Astrocyte (in vitro differentiated cells and primary cell): Measurements from ENCODE around the gene TSPAN15. TPM values are rescaled to one million over a fixed set of nuclear protein-coding genes. Genes with fewer than 3 reads are reported as not detected.

Experiments used
- DNase-seq: peaks from one replicate; pipeline ENCODE4 v3.0.0-alpha.2; 2010; ENCODE audit warnings: low read depth
- FAIRE-seq: peaks from 2 replicates; lab custom pipeline; 2011; peaks lifted over from hg19 to GRCh38; lab: Jason Lieb, UNC
- H2AFZ ChIP-seq: 2 replicates; pipeline ENCODE4 v1.6.0; 2012; ENCODE audit warnings: low read depth, low read length, inconsistent platforms
- H3K27ac ChIP-seq: 2 replicates; pipeline ENCODE4 v1.5.1; 2011; ENCODE audit warnings: low read depth, low read length, inconsistent platforms
- H3K27me3 ChIP-seq: 2 replicates; pipeline ENCODE4 v1.6.0; 2011; ENCODE audit warnings: low read length, inconsistent platforms; ENCODE audit not compliant: insufficient read depth
- H3K36me3 ChIP-seq: 2 replicates; pipeline ENCODE4 v1.5.1; 2011; ENCODE audit warnings: low read length, inconsistent platforms; ENCODE audit not compliant: insufficient read depth
- H3K4me1 ChIP-seq: 2 replicates; pipeline ENCODE4 v1.5.1; 2011; ENCODE audit warnings: low read length, inconsistent platforms; ENCODE audit not compliant: insufficient read depth
- H3K4me2 ChIP-seq: 2 replicates; pipeline ENCODE4 v1.6.0; 2012; ENCODE audit warnings: low read length, inconsistent platforms
- H3K4me3 ChIP-seq: 2 replicates; pipeline ENCODE4 v1.5.1; 2011; ENCODE audit warnings: low read depth, mild to moderate bottlenecking, low read length, inconsistent platforms; ENCODE audit not compliant: insufficient read depth
- H3K79me2 ChIP-seq: 2 replicates; pipeline ENCODE4 v1.6.0; 2012; ENCODE audit warnings: mild to moderate bottlenecking, low read length, inconsistent platforms; ENCODE audit not compliant: insufficient read depth
- H3K9ac ChIP-seq: 2 replicates; pipeline ENCODE4 v1.6.0; 2012; ENCODE audit warnings: mild to moderate bottlenecking, low read length, inconsistent platforms
- H3K9me3 ChIP-seq: 2 replicates; pipeline ENCODE4 v1.5.1; 2012; ENCODE audit warnings: low read depth, mild to moderate bottlenecking, low read length, inconsistent platforms; ENCODE audit not compliant: insufficient read depth
- H4K20me1 ChIP-seq: 2 replicates; pipeline ENCODE4 v1.6.0; 2012; ENCODE audit warnings: low read length, inconsistent platforms; ENCODE audit not compliant: insufficient read depth
- H3K27ac Mint-ChIP-seq: one replicate; pipeline ENCODE4 v1.8.0; 2021; ENCODE audit warnings: mild to moderate bottlenecking, mixed read lengths; ENCODE audit not compliant: unreplicated experiment
- H3K27me3 Mint-ChIP-seq: one replicate; pipeline ENCODE4 v1.8.0; 2021; ENCODE audit warnings: low read depth, mixed read lengths; ENCODE audit not compliant: unreplicated experiment
- H3K36me3 Mint-ChIP-seq: one replicate; pipeline ENCODE4 v1.8.0; 2021; ENCODE audit warnings: low read depth, mixed read lengths; ENCODE audit not compliant: unreplicated experiment
- H3K4me1 Mint-ChIP-seq: one replicate; pipeline ENCODE4 v1.8.0; 2021; ENCODE audit warnings: low read depth, mixed read lengths; ENCODE audit not compliant: unreplicated experiment
- H3K4me3 Mint-ChIP-seq: one replicate; pipeline ENCODE4 v1.8.0; 2021; ENCODE audit warnings: mild to moderate bottlenecking, moderate library complexity, mixed read lengths; ENCODE audit not compliant: unreplicated experiment
- H3K9me3 Mint-ChIP-seq: one replicate; pipeline ENCODE4 v1.8.0; 2021; ENCODE audit warnings: mild to moderate bottlenecking, mixed read lengths; ENCODE audit not compliant: unreplicated experiment
- CTCF ChIP-seq: IDR thresholded peaks from 2 replicates; pipeline ENCODE4 v1.5.1; 2011; ENCODE audit warnings: low read depth, mild to moderate bottlenecking, inconsistent platforms, low read length, moderate library complexity; ENCODE audit not compliant: insufficient read depth
- EZH2 ChIP-seq: IDR thresholded peaks from 2 replicates; pipeline ENCODE4 v1.6.1; 2012; ENCODE audit warnings: mild to moderate bottlenecking, low read length, inconsistent platforms; ENCODE audit not compliant: insufficient read depth
- total RNA-seq: library from RNA; stranded (reverse); gene quantifications from 2 replicates; pipeline ENCODE4 v1.2.1, GENCODE V29; 2021

TSPAN15 gene
- total RNA-seq, 1 donor from 2014 or later, result 9.4 TPM

- Histone ChIP-seq H3K9me3 (no peaks in the 10 kb centered on the region), H3K4me3 (no peak overlapping the region), H3K27me3 (no peaks in the 10 kb centered on the region), H2AFZ (no peak overlapping the region), H3K4me2 (no peak overlapping the region), H3K36me3 (no peaks in the 10 kb centered on the region), H3K27ac (no peak overlapping the region), H3K79me2 (no peaks in the 10 kb centered on the region), H3K9ac (no peak overlapping the region), H4K20me1 (no peaks in the 10 kb centered on the region), H3K4me1 (no peaks in the 10 kb centered on the region)
- H3K4me3 Mint-ChIP-seq, result no peak overlapping the region
- no peaks in the 10 kb centered on the region for H3K36me3 Mint-ChIP-seq
- no peak overlapping the region for H3K27ac Mint-ChIP-seq
- DNase-seq, result no peak
- H3K27me3 Mint-ChIP-seq, result no peaks in the 10 kb centered on the region
- peaks cover 40% of the 10 kb centered on the region for H3K4me1 Mint-ChIP-seq
- H3K9me3 Mint-ChIP-seq, result no peaks in the 10 kb centered on the region
- no peak for FAIRE-seq
- TF ChIP-seq EZH2 (no peak), CTCF (no peak)
Measured at GRCh38 chr10:69461243-69462025, 10.2 kb downstream of the TSPAN15 start.

- Histone ChIP-seq H3K9ac (no peak overlapping the region), H3K27ac (no peak overlapping the region), H4K20me1 (no peaks in the 10 kb centered on the region), H3K36me3 (no peaks in the 10 kb centered on the region), H3K4me2 (no peak overlapping the region), H3K4me1 (no peaks in the 10 kb centered on the region), H3K4me3 (no peak overlapping the region), H3K9me3 (no peaks in the 10 kb centered on the region), H2AFZ (no peak overlapping the region), H3K27me3 (no peaks in the 10 kb centered on the region), H3K79me2 (no peaks in the 10 kb centered on the region)
- DNase-seq (no peak), FAIRE-seq (no peak)
- H3K36me3 Mint-ChIP-seq, result no peaks in the 10 kb centered on the region
- no peak overlapping the region for H3K27ac Mint-ChIP-seq
- TF ChIP-seq EZH2 (no peak), CTCF (no peak)
- H3K4me3 Mint-ChIP-seq, result no peak overlapping the region
- no peaks in the 10 kb centered on the region for H3K27me3 Mint-ChIP-seq
- H3K4me1 Mint-ChIP-seq, result peaks cover 28% of the 10 kb centered on the region
- no peaks in the 10 kb centered on the region for H3K9me3 Mint-ChIP-seq
Measured at GRCh38 chr10:69463886-69464285, 12.6 kb downstream of the TSPAN15 start.

GRCh38 chr10:69464401-69464800, 13.1 kb downstream of the TSPAN15 start:
- H3K4me3 ChIP-seq, result no peak overlapping the region
- H3K9ac ChIP-seq, result no peak overlapping the region
- H3K79me2 ChIP-seq, result no peaks in the 10 kb centered on the region
- no peaks in the 10 kb centered on the region for H3K9me3 ChIP-seq
- no peaks in the 10 kb centered on the region for H3K36me3 ChIP-seq
- DNase-seq (no peak), FAIRE-seq (no peak)
- H3K9me3 Mint-ChIP-seq, result no peaks in the 10 kb centered on the region
- H3K4me1 Mint-ChIP-seq, result peaks cover 26% of the 10 kb centered on the region
- H4K20me1 ChIP-seq, result no peaks in the 10 kb centered on the region
- no peak for TF ChIP-seq EZH2
- TF ChIP-seq CTCF, result no peak
- no peaks in the 10 kb centered on the region for H3K27me3 Mint-ChIP-seq
- no peak overlapping the region for H2AFZ ChIP-seq
- no peak overlapping the region for H3K4me3 Mint-ChIP-seq
- H3K27ac ChIP-seq, result no peak overlapping the region
- H3K4me2 ChIP-seq, result no peak overlapping the region
- no peaks in the 10 kb centered on the region for H3K27me3 ChIP-seq
- H3K27ac Mint-ChIP-seq, result no peak overlapping the region
- no peaks in the 10 kb centered on the region for H3K4me1 ChIP-seq
- no peaks in the 10 kb centered on the region for H3K36me3 Mint-ChIP-seq
